NOMO-1 (cell line): ENCODE results near the gene CIITA.

Source experiments
- DNase-seq, 2 experiments: peaks; one replicate each; lab custom pipeline; 2025; ENCODE audit not compliant: unreplicated experiment in 2 of 2; lab: John Stamatoyannopoulos, UW

The CIITA gene

DNA sequence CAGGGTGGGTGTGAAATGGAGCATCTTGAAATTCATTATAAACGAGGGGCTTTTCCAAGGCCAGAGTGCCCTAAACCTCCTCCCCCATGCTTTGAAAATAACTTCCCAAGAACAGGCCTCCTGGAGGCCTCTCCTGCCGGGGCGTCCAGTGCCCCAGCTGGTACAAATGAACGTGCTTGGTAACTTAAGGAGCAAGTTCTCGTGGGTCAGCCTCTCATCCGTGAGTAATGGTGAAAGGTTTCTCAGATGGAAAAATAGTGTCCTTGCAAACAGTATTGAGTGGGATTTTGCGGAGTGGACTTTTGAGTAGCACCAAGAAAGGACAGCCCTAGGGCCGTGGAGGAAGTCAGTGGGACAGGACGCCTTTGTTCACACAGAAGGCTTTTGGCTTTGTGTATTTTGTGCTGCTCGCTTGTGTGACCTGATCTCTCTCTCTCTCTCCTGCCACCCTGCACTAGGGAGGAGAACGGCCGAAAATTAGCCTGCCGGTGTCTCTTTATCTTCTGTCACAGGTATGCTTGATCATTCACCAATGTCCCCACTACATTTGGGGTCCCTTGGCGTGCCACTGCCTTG is 102.0 kb downstream of the CIITA start:
- DNase-seq = no peak

DNA sequence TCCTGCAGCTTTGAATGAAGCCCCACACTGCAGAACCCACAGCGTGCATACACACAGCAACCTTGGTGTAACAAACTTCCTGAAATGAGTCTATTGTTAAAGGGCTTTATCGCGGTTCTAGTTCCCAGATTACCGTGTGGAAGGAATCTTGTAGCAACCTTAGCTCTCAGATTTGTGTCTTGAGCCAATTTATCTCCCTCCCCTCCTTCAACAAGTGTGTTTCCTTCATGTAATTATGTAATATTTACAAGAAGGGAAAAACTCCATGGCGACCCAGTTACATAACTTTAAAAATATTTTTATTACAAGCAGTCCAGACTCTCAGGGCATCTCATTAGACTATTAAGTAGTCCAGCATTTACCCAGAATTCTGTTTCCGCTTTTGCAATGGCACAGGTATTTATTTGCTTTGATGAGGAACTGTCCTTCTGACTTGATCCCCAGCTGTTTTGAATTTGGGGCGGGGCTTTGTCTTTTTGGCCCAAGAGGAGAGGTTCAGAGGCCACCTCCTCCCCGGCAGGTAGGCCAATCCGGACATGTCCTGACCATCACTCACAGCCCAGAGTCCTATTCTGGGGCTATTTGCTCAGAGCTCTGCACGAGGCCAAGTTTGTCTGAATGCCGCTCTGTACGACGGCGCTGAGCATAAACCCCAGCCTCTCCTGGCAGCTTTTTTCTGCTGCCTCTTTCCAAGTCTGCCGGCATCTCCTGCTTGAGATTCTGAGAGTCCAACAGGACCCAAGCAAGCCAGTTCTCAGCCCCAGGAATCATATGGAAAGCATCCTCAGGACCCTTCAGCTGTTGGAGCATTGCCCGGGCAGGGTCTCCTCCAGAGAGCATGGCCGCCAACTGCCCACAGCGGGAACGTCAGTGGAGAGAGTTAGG is 103.0 kb downstream of the CIITA start:
- no peak for DNase-seq

- DNase-seq = no peak
These were observed 103.8 kb downstream of the CIITA start for GRCh38 chr16:10980813-10981212.

DNA sequence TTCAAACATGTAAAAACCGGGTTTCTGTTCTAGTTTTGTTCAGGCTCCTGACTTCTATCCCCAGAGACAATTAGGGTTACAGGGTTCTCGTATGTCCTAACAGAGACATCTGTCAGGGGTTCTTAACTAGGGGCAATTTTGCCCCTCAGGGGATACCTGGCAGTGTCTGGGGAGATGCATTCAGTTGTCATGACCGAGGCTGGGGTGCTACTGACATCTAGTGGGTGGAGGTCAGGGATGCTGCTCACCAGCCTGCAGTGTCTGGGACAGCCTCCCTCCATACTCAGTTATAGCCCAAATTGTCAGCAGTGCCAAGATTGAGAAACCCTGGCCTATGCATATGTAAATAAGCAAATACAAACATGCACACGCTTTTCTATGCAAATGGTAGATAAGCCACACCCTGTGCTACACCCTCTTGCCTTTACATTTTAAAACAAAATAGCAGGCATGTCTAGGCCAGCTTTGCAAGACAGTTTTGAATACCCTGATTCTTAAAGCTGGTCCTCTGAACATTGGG is 104.8 kb downstream of the CIITA start:
- no peak for DNase-seq

DNA sequence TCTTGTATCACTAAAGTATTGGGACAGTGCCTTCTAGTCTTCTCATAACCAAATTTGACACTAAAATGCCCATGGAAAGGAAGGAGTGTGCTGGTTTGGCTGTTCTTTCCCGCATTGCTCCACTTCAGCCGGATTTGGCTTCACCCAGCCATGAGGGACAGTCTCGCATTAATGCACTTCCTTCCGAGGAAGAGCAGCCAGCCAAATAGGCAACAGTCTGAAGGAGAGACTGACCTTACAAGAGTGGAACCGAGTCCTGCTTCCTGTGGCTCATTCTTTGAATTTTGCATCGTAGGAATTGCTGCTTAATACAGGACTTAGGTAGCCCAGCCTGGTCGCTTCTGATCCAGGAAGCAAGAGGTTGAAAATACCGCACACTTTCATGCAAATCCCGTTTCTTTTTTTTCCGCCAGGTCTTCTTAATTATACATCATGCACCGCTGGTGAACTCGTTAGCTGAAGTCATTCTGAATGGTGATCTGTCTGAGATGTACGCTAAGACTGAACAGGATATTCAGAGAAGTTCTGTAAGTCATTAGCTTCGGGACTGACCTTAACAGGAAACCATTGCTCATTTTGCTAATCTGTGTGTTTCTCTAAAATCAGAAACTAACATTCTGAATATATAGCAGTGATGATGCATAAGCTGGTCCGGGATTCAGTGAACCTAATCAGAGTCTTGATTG is 105.6 kb downstream of the CIITA start:
- no peak for DNase-seq

GRCh38 chr16:10983159-10983558 is 106.2 kb downstream of the CIITA start:
- no peak for DNase-seq

DNA sequence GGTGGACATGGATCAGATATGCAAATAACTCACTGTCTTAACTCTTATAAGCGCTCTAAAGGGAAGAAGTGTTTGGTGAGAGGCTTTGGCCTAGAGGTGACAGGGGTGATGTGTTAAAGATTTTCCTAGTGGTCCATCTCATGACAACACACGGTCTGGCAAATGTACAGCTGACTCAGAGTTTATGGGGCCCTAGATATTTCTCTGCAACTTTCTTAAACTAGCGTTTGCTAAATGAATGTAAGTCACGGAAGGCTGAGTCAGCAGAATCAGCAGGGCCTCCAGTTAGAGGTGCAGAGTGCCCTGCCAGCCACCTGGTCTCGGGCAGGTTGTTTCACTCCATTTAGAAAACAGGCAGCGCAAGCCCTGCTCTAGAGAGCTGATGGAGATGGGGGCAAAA is 107.5 kb downstream of the CIITA start:
- DNase-seq = no peak
